ENCODE measurements around the gene ADCY7.

The ADCY7 gene

DNA sequence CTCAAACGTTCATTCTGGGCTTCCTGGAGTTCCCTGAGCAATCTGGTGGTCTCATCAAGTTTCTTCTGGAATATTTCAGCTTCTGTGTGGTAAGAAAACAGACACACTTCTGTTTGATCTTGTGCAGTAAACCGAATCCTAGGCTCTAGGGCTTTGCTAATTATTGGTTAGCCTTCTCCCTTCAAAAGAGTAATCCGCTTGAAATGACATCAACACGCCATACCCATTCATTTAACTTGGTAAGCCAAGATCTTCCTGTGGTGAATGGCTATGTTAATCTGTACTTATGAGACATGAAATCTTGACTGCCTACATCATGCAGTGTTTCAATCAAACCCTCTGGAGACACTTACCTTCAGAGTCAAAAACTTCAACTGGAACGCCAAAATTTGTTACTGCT is 54.0 kb downstream of the ADCY7 start:
- no peak overlapping the region for H3K4me2 ChIP-seq (ENCODE audit: low read depth, low read length)
- no peaks in the 10 kb centered on the region for H3K27me3 ChIP-seq (replicated peaks; ENCODE audit: insufficient read depth, low read length)
- 0 out of 2 replicates have a peak, but pooled peaks cover 2% of the 10 kb centered on the region for H3K79me2 ChIP-seq (ENCODE audit: low read length)
- H3K4me1 ChIP-seq (ENCODE audit: low read length): peaks cover 7% of the 10 kb centered on the region; the same call in 1 of the 2 replicates
- no peaks in the 10 kb centered on the region for H3K9me3 ChIP-seq (replicated peaks; ENCODE audit: insufficient read depth, low read length)
- no peaks in the 10 kb centered on the region; the same call in 1 of the 2 replicates for H3F3A ChIP-seq (ENCODE audit: insufficient read depth, low read length)
- no peak overlapping the region for H2AFZ ChIP-seq (ENCODE audit: low read length)
- H4K20me1 ChIP-seq (ENCODE audit: insufficient read depth, low read length): no peaks in the 10 kb centered on the region
- H3K27ac ChIP-seq (ENCODE audit: low read length): no peak overlapping the region
- no peak for DNase-seq
- TF ChIP-seq, protein P1, sequence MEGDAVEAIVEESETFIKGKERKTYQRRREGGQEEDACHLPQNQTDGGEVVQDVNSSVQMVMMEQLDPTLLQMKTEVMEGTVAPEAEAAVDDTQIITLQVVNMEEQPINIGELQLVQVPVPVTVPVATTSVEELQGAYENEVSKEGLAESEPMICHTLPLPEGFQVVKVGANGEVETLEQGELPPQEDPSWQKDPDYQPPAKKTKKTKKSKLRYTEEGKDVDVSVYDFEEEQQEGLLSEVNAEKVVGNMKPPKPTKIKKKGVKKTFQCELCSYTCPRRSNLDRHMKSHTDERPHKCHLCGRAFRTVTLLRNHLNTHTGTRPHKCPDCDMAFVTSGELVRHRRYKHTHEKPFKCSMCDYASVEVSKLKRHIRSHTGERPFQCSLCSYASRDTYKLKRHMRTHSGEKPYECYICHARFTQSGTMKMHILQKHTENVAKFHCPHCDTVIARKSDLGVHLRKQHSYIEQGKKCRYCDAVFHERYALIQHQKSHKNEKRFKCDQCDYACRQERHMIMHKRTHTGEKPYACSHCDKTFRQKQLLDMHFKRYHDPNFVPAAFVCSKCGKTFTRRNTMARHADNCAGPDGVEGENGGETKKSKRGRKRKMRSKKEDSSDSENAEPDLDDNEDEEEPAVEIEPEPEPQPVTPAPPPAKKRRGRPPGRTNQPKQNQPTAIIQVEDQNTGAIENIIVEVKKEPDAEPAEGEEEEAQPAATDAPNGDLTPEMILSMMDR (IDR thresholded peaks at IDR 0.05; ENCODE audit: low read length): no peak
- TF ChIP-seq EZH2 (optimal IDR thresholded peaks at IDR 0.05; ENCODE audit: low read depth, low read length): no peak
- TF ChIP-seq EZH2phosphoT487 (IDR thresholded peaks at IDR 0.05; ENCODE audit: low read length): no peak
- no peaks in the 10 kb centered on the region for H3K9me2 ChIP-seq (replicated peaks; ENCODE audit: insufficient read depth, low read length)
- peaks cover 9% of the 10 kb centered on the region; the same call in 1 of the 2 replicates for H3K36me3 ChIP-seq (replicated peaks; ENCODE audit: insufficient read depth, low read length)
- H3K4me3 ChIP-seq (ENCODE audit: low read length): no peak overlapping the region
- H3K9ac ChIP-seq (ENCODE audit: low read length): no peak overlapping the region

DNA sequence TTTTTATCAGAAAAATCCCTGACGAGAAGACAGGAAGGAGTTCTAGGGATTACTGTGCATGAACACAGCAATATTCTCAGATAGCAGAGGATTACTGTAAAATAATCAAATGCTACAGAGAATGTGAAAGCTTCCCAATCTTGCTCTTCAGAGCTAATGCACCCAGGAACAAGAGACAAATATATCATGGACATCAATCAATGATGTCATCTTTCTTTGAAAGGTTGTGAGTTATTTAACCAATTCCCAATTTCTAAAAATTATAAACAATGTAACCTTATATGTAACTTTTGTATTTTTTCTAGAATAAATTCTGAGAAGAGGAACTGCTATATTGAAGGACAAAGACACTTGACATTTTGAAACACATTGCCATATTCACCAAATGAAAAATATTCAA is 56.0 kb downstream of the ADCY7 start:
- Histone ChIP-seq H3K4me3 (ENCODE audit: low read length) (no peak overlapping the region), H3F3A (ENCODE audit: insufficient read depth, low read length) (peaks cover under 1% of the 10 kb centered on the region; the same call in 1 of the 2 replicates), H3K9me3 (replicated peaks; ENCODE audit: insufficient read depth, low read length) (no peaks in the 10 kb centered on the region), H3K9ac (ENCODE audit: low read length) (no peak overlapping the region), H3K4me1 (ENCODE audit: low read length) (peaks cover 9% of the 10 kb centered on the region), H2AFZ (ENCODE audit: low read length) (no peak overlapping the region), H3K27me3 (replicated peaks; ENCODE audit: insufficient read depth, low read length) (no peaks in the 10 kb centered on the region), H4K20me1 (ENCODE audit: insufficient read depth, low read length) (no peaks in the 10 kb centered on the region), H3K4me2 (ENCODE audit: low read depth, low read length) (no peak overlapping the region), H3K79me2 (ENCODE audit: low read length) (0 out of 2 replicates have a peak, but pooled peaks cover 2% of the 10 kb centered on the region), H3K36me3 (replicated peaks; ENCODE audit: insufficient read depth, low read length) (peaks cover 9% of the 10 kb centered on the region; the same call in 1 of the 2 replicates), H3K9me2 (replicated peaks; ENCODE audit: insufficient read depth, low read length) (no peaks in the 10 kb centered on the region), H3K27ac (ENCODE audit: low read length) (no peak overlapping the region)
- TF ChIP-seq EZH2phosphoT487 (IDR thresholded peaks at IDR 0.05; ENCODE audit: low read length) (no peak), EZH2 (optimal IDR thresholded peaks at IDR 0.05; ENCODE audit: low read depth, low read length) (no peak)
- TF ChIP-seq, protein P1 (IDR thresholded peaks at IDR 0.05; ENCODE audit: low read length): no peak
- DNase-seq: no peak

DNA sequence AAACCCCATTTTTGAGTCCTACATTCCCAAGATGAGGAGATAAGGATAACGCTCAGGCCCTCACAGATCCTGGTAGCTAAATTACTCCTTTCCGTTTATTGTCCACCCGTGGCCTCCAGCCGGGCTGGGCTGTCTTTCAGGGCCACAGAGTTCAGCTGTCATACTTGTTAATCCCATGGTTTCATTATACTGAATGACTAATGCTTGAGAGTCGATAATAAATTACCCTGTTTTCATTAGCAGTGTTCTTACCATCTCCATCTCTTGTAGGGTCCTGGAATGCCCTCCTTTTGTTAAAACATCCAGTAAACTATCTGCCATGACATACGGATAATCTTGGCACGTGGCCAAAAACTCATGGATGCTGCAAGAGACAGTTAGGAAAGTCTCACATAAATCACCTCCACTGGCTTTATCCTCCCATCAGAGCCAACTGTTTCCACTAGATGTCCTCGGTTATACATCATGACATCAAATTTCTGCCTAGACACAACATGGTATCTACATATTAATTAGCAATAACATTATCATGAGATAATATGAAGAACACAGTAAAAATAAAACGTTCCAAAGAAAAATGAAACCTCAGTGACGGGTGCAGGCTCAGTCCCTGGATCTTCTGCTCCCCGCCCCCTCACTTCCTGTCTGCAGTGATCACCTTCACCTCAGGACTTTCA is 57.1 kb downstream of the ADCY7 start:
- Histone ChIP-seq H3K9me2 (replicated peaks; ENCODE audit: insufficient read depth, low read length) (no peaks in the 10 kb centered on the region), H3K27me3 (replicated peaks; ENCODE audit: insufficient read depth, low read length) (no peaks in the 10 kb centered on the region), H3K4me1 (ENCODE audit: low read length) (peaks cover 13% of the 10 kb centered on the region), H2AFZ (ENCODE audit: low read length) (no peak overlapping the region), H3K4me2 (ENCODE audit: low read depth, low read length) (no peak overlapping the region), H4K20me1 (ENCODE audit: insufficient read depth, low read length) (no peaks in the 10 kb centered on the region), H3F3A (ENCODE audit: insufficient read depth, low read length) (peaks cover 5% of the 10 kb centered on the region; the same call in 1 of the 2 replicates), H3K4me3 (ENCODE audit: low read length) (no peak overlapping the region), H3K27ac (ENCODE audit: low read length) (no peak overlapping the region), H3K79me2 (ENCODE audit: low read length) (0 out of 2 replicates have a peak, but pooled peaks cover 2% of the 10 kb centered on the region), H3K9ac (ENCODE audit: low read length) (no peak overlapping the region), H3K36me3 (replicated peaks; ENCODE audit: insufficient read depth, low read length) (peaks cover 5% of the 10 kb centered on the region; the same call in 1 of the 2 replicates), H3K9me3 (replicated peaks; ENCODE audit: insufficient read depth, low read length) (no peaks in the 10 kb centered on the region)
- TF ChIP-seq, protein P1 (IDR thresholded peaks at IDR 0.05; ENCODE audit: low read length): peak; percentile 39
- TF ChIP-seq EZH2 (optimal IDR thresholded peaks at IDR 0.05; ENCODE audit: low read depth, low read length): no peak
- no peak for TF ChIP-seq EZH2phosphoT487 (IDR thresholded peaks at IDR 0.05; ENCODE audit: low read length)
- DNase-seq: peak; percentile 23

Measured in MM.1S (cell line).